ENCODE data around the gene GPC6.

GPC6 gene

GRCh38 chr13:93769607-93770006, 543.0 kb downstream of the GPC6 start:
- no peak overlapping the region for H3K4me3 ChIP-seq (ENCODE audit: low read length in 2 of 2)
- H3K27ac ChIP-seq (ENCODE audit: low read depth in 2 of 2, low read length in 2 of 2) = no peak overlapping the region
- no peak overlapping the region for H3K9ac ChIP-seq (ENCODE audit: low read depth in 1 of 2, low read length in 2 of 2)
- no peaks in the 10 kb centered on the region for H3K36me3 ChIP-seq (ENCODE audit: control insufficient read depth in 2 of 2, insufficient read depth in 2 of 2, low read length in 2 of 2)
- no peaks in the 10 kb centered on the region for H3K9me3 ChIP-seq (ENCODE audit: control insufficient read depth in 2 of 2, low read length in 2 of 2)
- no peaks in the 10 kb centered on the region for H3K27me3 ChIP-seq (ENCODE audit: control insufficient read depth in 2 of 2, insufficient read depth in 2 of 2, low read length in 2 of 2)
- H3K4me1 ChIP-seq (ENCODE audit: control insufficient read depth in 2 of 2, insufficient read depth in 2 of 2, low read length in 2 of 2) = peaks cover 0 to 5% of the 10 kb centered on the region in 2 donors

DNA sequence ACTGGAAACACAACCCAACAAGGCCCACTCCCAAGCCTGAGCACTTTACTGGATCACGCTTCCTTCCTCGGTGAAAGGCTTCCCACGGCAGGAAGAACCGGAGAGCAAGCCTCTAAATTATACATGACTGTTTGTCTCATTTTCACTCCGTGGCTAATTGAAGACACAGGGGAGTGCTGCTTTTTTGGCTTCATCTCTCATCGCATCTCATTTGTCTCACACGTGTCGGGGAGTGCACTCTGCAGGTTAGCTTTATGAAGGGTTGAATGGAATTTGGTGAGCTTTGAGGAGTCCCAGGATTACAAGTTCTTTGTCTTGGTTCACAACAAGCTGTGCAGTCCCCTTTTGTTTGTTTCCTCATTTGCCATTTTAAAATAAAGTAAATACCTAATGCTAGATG, 544.6 kb downstream of the GPC6 start:
- no peaks in the 10 kb centered on the region for H3K9me3 ChIP-seq (ENCODE audit: control insufficient read depth in 2 of 2, low read length in 2 of 2)
- no peak overlapping the region for H3K27ac ChIP-seq (ENCODE audit: low read depth in 2 of 2, low read length in 2 of 2)
- no peak overlapping the region for H3K4me3 ChIP-seq (ENCODE audit: low read length in 2 of 2)
- no peaks in the 10 kb centered on the region for H3K36me3 ChIP-seq (ENCODE audit: control insufficient read depth in 2 of 2, insufficient read depth in 2 of 2, low read length in 2 of 2)
- no peak overlapping the region for H3K9ac ChIP-seq (ENCODE audit: low read depth in 1 of 2, low read length in 2 of 2)
- peaks cover 0 to 5% of the 10 kb centered on the region in 2 donors for H3K4me1 ChIP-seq (ENCODE audit: control insufficient read depth in 2 of 2, insufficient read depth in 2 of 2, low read length in 2 of 2)
- H3K27me3 ChIP-seq (ENCODE audit: control insufficient read depth in 2 of 2, insufficient read depth in 2 of 2, low read length in 2 of 2) = no peaks in the 10 kb centered on the region

DNA sequence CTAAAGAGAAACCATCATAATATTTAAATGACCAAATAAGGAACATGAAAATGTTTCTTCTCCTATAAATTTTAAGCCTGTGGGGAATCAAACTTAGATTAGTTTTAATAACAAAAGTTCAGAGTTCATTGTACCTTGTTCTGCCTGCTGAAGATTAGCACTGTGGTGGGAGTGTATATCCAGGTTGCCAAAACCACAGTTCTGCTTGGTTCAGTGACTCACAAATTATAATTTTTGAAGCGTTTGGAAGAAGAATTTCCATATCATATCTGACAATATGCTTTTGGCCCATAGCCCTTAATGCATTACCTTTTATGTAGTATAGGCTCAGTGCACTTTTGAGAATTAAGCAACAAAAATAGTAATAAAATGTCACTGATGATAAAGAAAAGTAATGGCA, 545.2 kb downstream of the GPC6 start:
- H3K27me3 ChIP-seq (ENCODE audit: control insufficient read depth in 2 of 2, insufficient read depth in 2 of 2, low read length in 2 of 2) = no peaks in the 10 kb centered on the region
- H3K4me1 ChIP-seq (ENCODE audit: control insufficient read depth in 2 of 2, insufficient read depth in 2 of 2, low read length in 2 of 2) = peaks cover 0 to 5% of the 10 kb centered on the region in 2 donors
- H3K27ac ChIP-seq (ENCODE audit: low read depth in 2 of 2, low read length in 2 of 2) = no peak overlapping the region
- no peaks in the 10 kb centered on the region for H3K36me3 ChIP-seq (ENCODE audit: control insufficient read depth in 2 of 2, insufficient read depth in 2 of 2, low read length in 2 of 2)
- H3K9ac ChIP-seq (ENCODE audit: low read depth in 1 of 2, low read length in 2 of 2) = no peak overlapping the region
- H3K4me3 ChIP-seq (ENCODE audit: low read length in 2 of 2) = no peak overlapping the region
- no peaks in the 10 kb centered on the region for H3K9me3 ChIP-seq (ENCODE audit: control insufficient read depth in 2 of 2, low read length in 2 of 2)

GRCh38 chr13:93774506-93774905, 547.9 kb downstream of the GPC6 start:
- H3K27me3 ChIP-seq (ENCODE audit: control insufficient read depth in 2 of 2, insufficient read depth in 2 of 2, low read length in 2 of 2) = no peaks in the 10 kb centered on the region
- no peak overlapping the region for H3K9ac ChIP-seq (ENCODE audit: low read depth in 1 of 2, low read length in 2 of 2)
- no peaks in the 10 kb centered on the region for H3K9me3 ChIP-seq (ENCODE audit: control insufficient read depth in 2 of 2, low read length in 2 of 2)
- no peak overlapping the region for H3K27ac ChIP-seq (ENCODE audit: low read depth in 2 of 2, low read length in 2 of 2)
- H3K4me3 ChIP-seq (ENCODE audit: low read length in 2 of 2) = no peak overlapping the region
- no peaks in the 10 kb centered on the region for H3K4me1 ChIP-seq (ENCODE audit: control insufficient read depth in 2 of 2, insufficient read depth in 2 of 2, low read length in 2 of 2)
- no peaks in the 10 kb centered on the region for H3K36me3 ChIP-seq (ENCODE audit: control insufficient read depth in 2 of 2, insufficient read depth in 2 of 2, low read length in 2 of 2)

DNA sequence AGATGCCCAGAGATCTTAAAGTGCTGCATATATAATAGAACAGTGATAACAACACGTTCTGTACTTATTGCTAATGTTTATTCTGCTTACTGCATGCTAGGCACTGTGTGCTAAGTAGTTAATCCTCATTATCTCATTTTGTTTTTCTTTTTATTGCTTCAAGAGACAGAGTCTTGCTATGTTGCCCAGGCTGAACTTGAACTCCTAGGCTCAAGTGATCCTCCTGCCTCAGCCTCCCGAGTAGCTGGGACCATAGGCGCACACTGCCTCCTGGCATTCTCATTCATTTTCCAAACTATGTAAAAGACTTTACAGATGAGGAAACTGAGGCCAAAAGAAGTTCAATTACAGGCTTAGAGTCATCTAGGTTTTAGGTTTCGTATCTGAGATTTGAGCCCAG, 548.4 kb downstream of the GPC6 start:
- Histone ChIP-seq H3K27ac (ENCODE audit: low read depth in 2 of 2, low read length in 2 of 2) (no peak overlapping the region), H3K27me3 (ENCODE audit: control insufficient read depth in 2 of 2, insufficient read depth in 2 of 2, low read length in 2 of 2) (no peaks in the 10 kb centered on the region), H3K9me3 (ENCODE audit: control insufficient read depth in 2 of 2, low read length in 2 of 2) (no peaks in the 10 kb centered on the region), H3K4me3 (ENCODE audit: low read length in 2 of 2) (no peak overlapping the region), H3K9ac (ENCODE audit: low read depth in 1 of 2, low read length in 2 of 2) (no peak overlapping the region), H3K4me1 (ENCODE audit: control insufficient read depth in 2 of 2, insufficient read depth in 2 of 2, low read length in 2 of 2) (no peaks in the 10 kb centered on the region), H3K36me3 (ENCODE audit: control insufficient read depth in 2 of 2, insufficient read depth in 2 of 2, low read length in 2 of 2) (no peaks in the 10 kb centered on the region)

DNA sequence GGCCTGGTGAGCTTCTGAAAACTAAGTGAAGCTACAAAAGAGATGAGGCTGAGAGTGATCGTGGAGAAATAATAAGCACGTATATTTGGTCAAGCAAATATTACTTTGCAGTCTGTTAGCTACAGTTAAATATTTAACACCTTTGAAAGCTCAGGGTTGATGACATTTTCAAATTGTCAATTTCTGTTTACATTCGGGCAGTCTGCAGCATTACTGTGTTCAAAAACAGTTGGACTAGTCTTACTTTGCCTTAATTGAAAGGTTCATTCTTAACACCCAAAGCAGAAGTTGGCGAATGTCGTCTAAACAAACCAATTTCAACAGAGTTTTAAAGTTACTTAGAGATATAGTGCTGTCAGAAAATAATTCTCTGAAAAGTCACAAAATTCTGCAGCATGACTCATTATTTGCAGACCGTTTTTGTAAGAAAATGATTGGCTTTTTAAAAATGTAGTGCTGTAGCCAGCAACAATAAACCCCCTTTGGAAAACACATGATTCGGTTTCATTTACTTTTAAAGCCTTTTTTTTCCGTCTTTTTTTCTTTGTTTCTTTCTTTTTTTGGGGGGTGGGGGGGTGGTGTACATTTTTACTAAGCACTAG, 549.0 kb downstream of the GPC6 start:
- H3K27me3 ChIP-seq (ENCODE audit: control insufficient read depth in 2 of 2, insufficient read depth in 2 of 2, low read length in 2 of 2) = no peaks in the 10 kb centered on the region
- H3K9me3 ChIP-seq (ENCODE audit: control insufficient read depth in 2 of 2, low read length in 2 of 2) = no peaks in the 10 kb centered on the region
- H3K27ac ChIP-seq (ENCODE audit: low read depth in 2 of 2, low read length in 2 of 2) = no peak overlapping the region
- no peaks in the 10 kb centered on the region for H3K36me3 ChIP-seq (ENCODE audit: control insufficient read depth in 2 of 2, insufficient read depth in 2 of 2, low read length in 2 of 2)
- H3K9ac ChIP-seq (ENCODE audit: low read depth in 1 of 2, low read length in 2 of 2) = no peak overlapping the region
- H3K4me3 ChIP-seq (ENCODE audit: low read length in 2 of 2) = no peak overlapping the region
- no peaks in the 10 kb centered on the region for H3K4me1 ChIP-seq (ENCODE audit: control insufficient read depth in 2 of 2, insufficient read depth in 2 of 2, low read length in 2 of 2)

DNA sequence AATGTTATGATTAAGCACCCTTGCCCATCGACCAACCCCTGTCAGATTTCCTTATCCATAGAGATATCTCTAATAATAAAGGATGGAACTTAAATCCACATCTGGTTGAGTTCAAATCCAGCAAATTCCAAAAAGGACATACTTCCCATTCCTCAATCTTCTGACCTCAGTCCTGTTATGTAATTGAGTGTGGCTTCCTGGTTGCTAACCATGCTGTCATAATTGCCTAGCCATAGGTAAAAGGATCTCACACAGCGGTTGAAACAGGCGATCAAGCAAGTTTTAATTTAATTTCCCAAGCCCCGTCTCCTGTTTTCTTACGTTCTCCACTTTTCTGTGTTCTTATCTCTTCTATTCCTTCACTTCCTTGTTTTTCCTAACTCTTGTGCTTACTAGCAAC, 550.3 kb downstream of the GPC6 start:
- Histone ChIP-seq H3K27me3 (ENCODE audit: control insufficient read depth in 2 of 2, insufficient read depth in 2 of 2, low read length in 2 of 2) (no peaks in the 10 kb centered on the region), H3K4me1 (ENCODE audit: control insufficient read depth in 2 of 2, insufficient read depth in 2 of 2, low read length in 2 of 2) (no peaks in the 10 kb centered on the region), H3K36me3 (ENCODE audit: control insufficient read depth in 2 of 2, insufficient read depth in 2 of 2, low read length in 2 of 2) (no peaks in the 10 kb centered on the region), H3K4me3 (ENCODE audit: low read length in 2 of 2) (no peak overlapping the region), H3K9ac (ENCODE audit: low read depth in 1 of 2, low read length in 2 of 2) (no peak overlapping the region), H3K27ac (ENCODE audit: low read depth in 2 of 2, low read length in 2 of 2) (no peak overlapping the region), H3K9me3 (ENCODE audit: control insufficient read depth in 2 of 2, low read length in 2 of 2) (no peaks in the 10 kb centered on the region)

DNA sequence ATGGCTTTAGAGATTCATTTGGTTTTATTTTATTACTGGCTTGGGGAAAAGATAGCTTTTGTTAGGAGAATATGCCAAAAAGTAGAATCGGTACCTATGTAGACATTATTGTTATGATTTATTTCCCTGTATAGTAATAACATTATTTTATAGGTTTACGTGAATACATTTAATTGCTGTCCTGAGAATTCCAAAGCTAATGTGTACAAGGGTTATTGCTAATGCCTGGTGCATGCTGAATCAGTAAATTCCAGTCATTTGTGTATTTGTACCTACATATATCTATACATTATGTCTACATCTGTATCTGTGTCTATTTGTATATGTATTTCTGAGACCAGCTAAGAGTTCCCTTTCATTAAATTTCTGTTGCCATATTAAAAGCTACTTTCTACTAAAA, 550.9 kb downstream of the GPC6 start:
- Histone ChIP-seq H3K36me3 (ENCODE audit: control insufficient read depth in 2 of 2, insufficient read depth in 2 of 2, low read length in 2 of 2) (no peaks in the 10 kb centered on the region), H3K4me3 (ENCODE audit: low read length in 2 of 2) (no peak overlapping the region), H3K9me3 (ENCODE audit: control insufficient read depth in 2 of 2, low read length in 2 of 2) (no peaks in the 10 kb centered on the region), H3K27me3 (ENCODE audit: control insufficient read depth in 2 of 2, insufficient read depth in 2 of 2, low read length in 2 of 2) (no peaks in the 10 kb centered on the region), H3K9ac (ENCODE audit: low read depth in 1 of 2, low read length in 2 of 2) (no peak overlapping the region), H3K4me1 (ENCODE audit: control insufficient read depth in 2 of 2, insufficient read depth in 2 of 2, low read length in 2 of 2) (no peaks in the 10 kb centered on the region), H3K27ac (ENCODE audit: low read depth in 2 of 2, low read length in 2 of 2) (no peak overlapping the region)

GRCh38 chr13:93778548-93778947, 551.9 kb downstream of the GPC6 start:
- Histone ChIP-seq H3K27me3 (ENCODE audit: control insufficient read depth in 2 of 2, insufficient read depth in 2 of 2, low read length in 2 of 2) (no peaks in the 10 kb centered on the region), H3K4me3 (ENCODE audit: low read length in 2 of 2) (no peak overlapping the region), H3K9ac (ENCODE audit: low read depth in 1 of 2, low read length in 2 of 2) (no peak overlapping the region), H3K4me1 (ENCODE audit: control insufficient read depth in 2 of 2, insufficient read depth in 2 of 2, low read length in 2 of 2) (no peaks in the 10 kb centered on the region), H3K9me3 (ENCODE audit: control insufficient read depth in 2 of 2, low read length in 2 of 2) (no peaks in the 10 kb centered on the region), H3K36me3 (ENCODE audit: control insufficient read depth in 2 of 2, insufficient read depth in 2 of 2, low read length in 2 of 2) (no peaks in the 10 kb centered on the region), H3K27ac (ENCODE audit: low read depth in 2 of 2, low read length in 2 of 2) (no peak overlapping the region)

GRCh38 chr13:93784191-93784590, 557.6 kb downstream of the GPC6 start:
- H3K4me1 ChIP-seq (ENCODE audit: control insufficient read depth in 2 of 2, insufficient read depth in 2 of 2, low read length in 2 of 2) = no peaks in the 10 kb centered on the region
- H3K36me3 ChIP-seq (ENCODE audit: control insufficient read depth in 2 of 2, insufficient read depth in 2 of 2, low read length in 2 of 2) = no peaks in the 10 kb centered on the region
- H3K9ac ChIP-seq (ENCODE audit: low read depth in 1 of 2, low read length in 2 of 2) = no peak overlapping the region
- H3K27me3 ChIP-seq (ENCODE audit: control insufficient read depth in 2 of 2, insufficient read depth in 2 of 2, low read length in 2 of 2) = no peaks in the 10 kb centered on the region
- no peaks in the 10 kb centered on the region for H3K9me3 ChIP-seq (ENCODE audit: control insufficient read depth in 2 of 2, low read length in 2 of 2)
- no peak overlapping the region for H3K27ac ChIP-seq (ENCODE audit: low read depth in 2 of 2, low read length in 2 of 2)
- H3K4me3 ChIP-seq (ENCODE audit: low read length in 2 of 2) = no peak overlapping the region
